Measurements from ENCODE around the gene WASF2.

DNA sequence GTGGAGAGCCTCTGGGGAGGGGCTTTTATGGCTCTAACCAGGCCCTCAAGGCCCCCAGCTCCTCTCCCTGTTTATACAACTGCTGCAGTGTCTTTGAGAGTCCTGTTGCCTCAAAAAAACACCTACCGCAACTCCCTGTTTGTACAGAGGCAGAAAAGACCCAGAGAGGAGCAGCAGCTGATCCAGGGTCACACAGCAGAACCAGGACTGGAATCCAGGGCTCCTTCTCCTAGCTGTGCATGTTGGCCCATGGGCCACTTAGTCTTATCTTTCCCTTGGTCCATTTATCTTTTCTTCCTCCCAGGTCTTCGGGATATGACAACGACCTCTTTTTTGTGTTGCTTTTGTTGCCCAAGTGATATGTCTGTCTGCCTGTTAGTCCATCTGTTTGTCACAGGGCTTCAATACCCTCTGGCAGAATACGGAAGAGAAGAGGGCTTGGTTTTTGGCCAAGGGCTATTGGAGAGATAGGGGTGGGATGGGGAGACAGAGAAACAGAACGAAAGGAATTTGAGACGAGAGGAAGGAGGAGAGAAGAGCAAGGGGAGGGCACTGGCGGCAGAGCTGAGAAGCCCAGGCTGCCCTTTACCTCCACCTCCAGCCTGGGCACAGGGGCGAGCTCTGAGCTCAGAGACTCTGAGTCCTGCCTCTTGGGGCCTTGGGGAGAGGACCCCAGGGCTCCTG, 33.5 kb upstream of the WASF2 start:
- TF ChIP-seq IRF2 (CRISPR knock-in tag; IDR thresholded peaks at IDR 0.05; ENCODE audit: borderline replicate concordance, low read depth) (no peak), CTCF (IDR thresholded peaks at IDR 0.05) (no peak), GABPB1 (CRISPR knock-in tag; IDR thresholded peaks at IDR 0.05) (no peak), OVOL2 (CRISPR knock-in tag; IDR thresholded peaks at IDR 0.05; ENCODE audit: borderline replicate concordance) (no peak), SP1 (CRISPR knock-in tag; conservative IDR thresholded peaks at IDR 0.05) (no peak)
- TF ChIP-seq, protein P1, sequence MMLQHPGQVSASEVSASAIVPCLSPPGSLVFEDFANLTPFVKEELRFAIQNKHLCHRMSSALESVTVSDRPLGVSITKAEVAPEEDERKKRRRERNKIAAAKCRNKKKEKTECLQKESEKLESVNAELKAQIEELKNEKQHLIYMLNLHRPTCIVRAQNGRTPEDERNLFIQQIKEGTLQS (CRISPR knock-in tag; conservative IDR thresholded peaks at IDR 0.05): no peak

Data from WTC11 (cell line).